Kidney (tissue), 14 donors: ENCODE results near the gene ARMH3. TPM values are rescaled to one million over a fixed set of nuclear protein-coding genes. Genes with fewer than 3 reads are reported as not detected.

Experiments used
- DNase-seq, 5 donors: peaks; one replicate each; pipeline ENCODE4 v3.0.0-alpha.2; 2013 to 2020
- FAIRE-seq: peaks from 2 replicates; lab custom pipeline; 2012; peaks lifted over from hg19 to GRCh38; lab: Jason Lieb, UNC
- H3K27ac ChIP-seq, 2 donors: one replicate each; pipeline ENCODE4 v1.7.0; 2013; ENCODE audit warnings: low read depth in 2 of 2, low read length in 2 of 2, inconsistent platforms in 1 of 2
- H3K27me3 ChIP-seq: one replicate; pipeline ENCODE4 v1.7.1; 2013; ENCODE audit warnings: low read length, inconsistent platforms; ENCODE audit not compliant: control insufficient read depth, insufficient read depth
- H3K36me3 ChIP-seq, 3 donors: one replicate each; pipeline versions ENCODE4 v1.7.0 to v1.7.1; 2013; ENCODE audit warnings: low read length in 3 of 3, control low read depth in 1 of 3, inconsistent platforms in 1 of 3; ENCODE audit not compliant: insufficient read depth in 3 of 3, control insufficient read depth in 2 of 3
- H3K4me1 ChIP-seq, 3 donors: one replicate each; pipeline versions ENCODE4 v1.7.0 to v1.7.1; 2013; ENCODE audit warnings: low read length in 3 of 3, inconsistent platforms in 1 of 3, low read depth in 1 of 3; ENCODE audit not compliant: control insufficient read depth in 2 of 3, insufficient read depth in 2 of 3
- H3K4me3 ChIP-seq, 3 donors: one replicate each; pipeline versions ENCODE4 v1.7.0 to v1.8.1; 2013; ENCODE audit warnings: low read length in 3 of 3, control low read depth in 1 of 3, inconsistent platforms in 1 of 3
- H3K9ac ChIP-seq, 3 donors: one replicate each; pipeline versions ENCODE4 v1.7.0 to v1.7.1; 2013; ENCODE audit warnings: low read length in 3 of 3, control low read depth in 1 of 3, inconsistent platforms in 1 of 3
- H3K9me3 ChIP-seq, 3 donors: one replicate each; pipeline versions ENCODE4 v1.7.0 to v1.7.1; 2013; ENCODE audit warnings: low read length in 3 of 3, control low read depth in 1 of 3, inconsistent platforms in 1 of 3; ENCODE audit not compliant: control insufficient read depth in 2 of 3, insufficient read depth in 1 of 3
- intact Hi-C: fragments of 100-400 bp; cut with DNase I; formaldehyde crosslinking; loops from one replicate; pipeline ENCODE4 v1.11.1; 2022
- polyA plus RNA-seq: library from polyadenylated mRNA; stranded (reverse); fragments of 350-450 nt; fragmentation: Illumina TruSeq; extraction: RNeasy Lipid Tissue Mini Kit (QIAGEN cat#74804); gene quantifications from one replicate; pipeline ENCODE4 v1.2.3, GENCODE V29; 2014; ENCODE audit warnings: low read depth, low replicate concordance; ENCODE audit not compliant: insufficient read depth
- total RNA-seq: library from RNA; stranded (reverse); fragmentation: NEBNext Ultra II Directional; extraction: Animal tissue kit (Norgen Biotek cat#: 25700); gene quantifications from one replicate; pipeline ENCODE4 v1.2.1, GENCODE V29; 2021
- TF ChIP-seq, protein P1 (sequence below): IDR thresholded peaks from 3 replicates; pipeline ENCODE4 v1.5.1; 2012; ENCODE audit warnings: mild to moderate bottlenecking, moderate library complexity, borderline replicate concordance; ENCODE audit not compliant: insufficient read depth; ENCODE audit errors: extremely low read depth
- donor health status: control.
- donor health status: control.
- donor health status: control.
- donor health status: control.
- donor health status: control.
- donor health status: DM: yes; HTN: yes; CAD: no.
- donor health status: Normal renal cell carcinoma (clear cell type).

Gene ARMH3
- total and polyA plus RNA-seq, 2 donors from 2014 or later = 14.0 to 26.1 TPM

DNA sequence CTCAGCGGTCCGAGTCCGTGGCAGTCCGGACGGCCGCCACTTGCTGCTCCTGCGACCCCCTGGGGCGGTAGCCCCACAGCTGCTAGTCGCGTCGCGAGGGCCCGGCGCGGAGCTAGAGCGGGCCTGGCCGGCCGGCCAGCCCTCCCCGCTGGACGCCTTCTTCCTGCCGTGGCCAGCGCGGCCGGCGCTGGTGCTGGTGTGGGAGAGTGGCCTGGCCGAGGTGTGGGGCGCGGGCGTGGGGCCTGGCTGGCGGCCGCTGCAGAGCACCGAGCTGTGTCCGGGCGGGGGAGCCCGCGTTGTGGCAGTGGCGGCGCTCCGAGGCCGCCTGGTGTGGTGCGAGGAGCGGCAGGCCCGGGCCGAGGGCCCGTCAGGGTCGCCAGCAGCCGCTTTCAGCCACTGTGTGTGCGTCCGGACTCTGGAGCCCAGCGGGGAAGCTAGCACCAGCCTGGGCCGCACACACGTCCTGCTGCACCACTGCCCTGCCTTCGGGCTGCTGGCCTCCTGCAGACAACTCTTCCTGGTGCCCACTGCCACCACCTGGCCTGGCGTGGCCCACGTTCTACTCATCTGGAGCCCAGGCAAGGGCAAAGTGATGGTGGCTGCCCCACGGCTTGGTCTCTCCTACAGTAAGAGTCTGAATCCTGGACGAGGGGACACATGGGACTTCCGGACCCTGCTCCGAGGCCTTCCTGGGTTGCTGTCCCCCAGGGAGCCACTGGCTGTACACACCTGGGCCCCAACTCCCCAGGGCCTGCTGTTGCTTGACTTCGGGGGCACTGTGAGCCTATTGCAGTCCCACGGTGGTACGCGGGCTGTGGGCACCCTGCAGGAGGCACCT is 9.8 kb upstream of the ARMH3 start:
- intact Hi-C loops = no loop called here
- TF ChIP-seq, protein P1, sequence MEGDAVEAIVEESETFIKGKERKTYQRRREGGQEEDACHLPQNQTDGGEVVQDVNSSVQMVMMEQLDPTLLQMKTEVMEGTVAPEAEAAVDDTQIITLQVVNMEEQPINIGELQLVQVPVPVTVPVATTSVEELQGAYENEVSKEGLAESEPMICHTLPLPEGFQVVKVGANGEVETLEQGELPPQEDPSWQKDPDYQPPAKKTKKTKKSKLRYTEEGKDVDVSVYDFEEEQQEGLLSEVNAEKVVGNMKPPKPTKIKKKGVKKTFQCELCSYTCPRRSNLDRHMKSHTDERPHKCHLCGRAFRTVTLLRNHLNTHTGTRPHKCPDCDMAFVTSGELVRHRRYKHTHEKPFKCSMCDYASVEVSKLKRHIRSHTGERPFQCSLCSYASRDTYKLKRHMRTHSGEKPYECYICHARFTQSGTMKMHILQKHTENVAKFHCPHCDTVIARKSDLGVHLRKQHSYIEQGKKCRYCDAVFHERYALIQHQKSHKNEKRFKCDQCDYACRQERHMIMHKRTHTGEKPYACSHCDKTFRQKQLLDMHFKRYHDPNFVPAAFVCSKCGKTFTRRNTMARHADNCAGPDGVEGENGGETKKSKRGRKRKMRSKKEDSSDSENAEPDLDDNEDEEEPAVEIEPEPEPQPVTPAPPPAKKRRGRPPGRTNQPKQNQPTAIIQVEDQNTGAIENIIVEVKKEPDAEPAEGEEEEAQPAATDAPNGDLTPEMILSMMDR = no peak
- Histone ChIP-seq H3K27ac (peak overlapping the region; percentile 78 to 86), H3K36me3 (peaks cover 0 to 4% (median 0%) of the 10 kb centered on the region in 3 donors), H3K27me3 (no peaks in the 10 kb centered on the region), H3K9me3 (no peaks in the 10 kb centered on the region), H3K4me3 (peak overlapping the region; percentile 40 to 82 (median 75)), H3K4me1 (peaks cover 0 to 21% (median 6%) of the 10 kb centered on the region in 3 donors), H3K9ac (peak overlapping the region; percentile 13 to 76 (median 67))
- peak; percentile 38 to 79 (median 60) for DNase-seq
- FAIRE-seq = no peak

- peak within 1 kb of the TSS; percentile 78 to 86 for H3K27ac ChIP-seq
- no peaks in the 10 kb centered on the region for H3K9me3 ChIP-seq
- intact Hi-C loops = no loop called here
- DNase-seq (peak; percentile 89 to 96 (median 94)), FAIRE-seq (no peak)
- peaks cover 0 to 21% (median 6%) of the 10 kb centered on the region in 3 donors for H3K4me1 ChIP-seq
- peak within 1 kb of the TSS; percentile 53 to 82 (median 75) for H3K4me3 ChIP-seq
- H3K9ac ChIP-seq = peak within 1 kb of the TSS; percentile 13 to 76 (median 67)
- TF ChIP-seq, protein P1 = peak; percentile 4
- H3K36me3 ChIP-seq = peaks cover 0 to 4% (median 0%) of the 10 kb centered on the region in 3 donors
- H3K27me3 ChIP-seq = no peaks in the 10 kb centered on the region
These were observed 9.0 kb upstream of the ARMH3 start, which contains the start of gene HPS6 for GRCh38 chr10:102064868-102065560. Gene HPS6 (plus strand): TSS chr10:102065349. CDS start chr10:102065475, 126 bp downstream.

DNA sequence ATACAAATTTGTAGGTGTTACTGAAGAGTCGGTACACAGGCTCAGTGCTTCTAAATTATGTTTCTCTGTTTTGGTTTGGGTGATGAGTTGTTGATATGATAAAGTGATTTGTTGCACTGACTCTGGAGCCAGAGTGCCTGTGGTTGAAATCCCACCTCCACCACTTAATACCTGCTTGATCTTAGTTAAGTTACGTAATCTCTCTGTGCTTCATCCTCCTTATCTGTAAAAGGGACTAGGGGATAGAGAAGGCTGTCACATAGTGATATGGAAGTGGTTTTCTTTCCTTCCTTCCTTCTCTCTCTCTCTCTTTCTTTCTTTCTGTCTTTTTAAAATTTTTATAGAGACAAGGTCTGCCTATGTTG is 8.5 kb upstream of the ARMH3 start:
- peaks cover 0 to 4% (median 0%) of the 10 kb centered on the region in 3 donors for H3K36me3 ChIP-seq
- peaks cover 0 to 21% (median 6%) of the 10 kb centered on the region in 3 donors for H3K4me1 ChIP-seq
- intact Hi-C loops = no loop called here
- no peaks in the 10 kb centered on the region for H3K9me3 ChIP-seq
- H3K9ac ChIP-seq = no peak overlapping the region
- FAIRE-seq = no peak
- peak overlapping the region; percentile 0 to 82 (median 53) for H3K4me3 ChIP-seq
- DNase-seq = no peak
- H3K27ac ChIP-seq = peak overlapping the region in 1 of 2 donors; percentile 86
- TF ChIP-seq, protein P1 = no peak
- no peaks in the 10 kb centered on the region for H3K27me3 ChIP-seq
